Chondrocyte (in vitro differentiated cells): ENCODE data around the gene NINJ1. TPM values are rescaled to one million over a fixed set of nuclear protein-coding genes. Genes with fewer than 3 reads are reported as not detected.

ENCODE experiments used
- DNase-seq: peaks from one replicate; pipeline ENCODE4 v3.0.0; 2021; ENCODE audit warnings: mixed read lengths, low spot score
- H3K27ac Mint-ChIP-seq: one replicate; pipeline ENCODE4 v1.8.0; 2021; ENCODE audit warnings: mild to moderate bottlenecking, moderate library complexity, mixed read lengths; ENCODE audit not compliant: unreplicated experiment
- H3K27me3 Mint-ChIP-seq: 2 replicates; pipeline ENCODE4 v1.8.0; 2021; ENCODE audit warnings: low read depth, mixed read lengths
- H3K36me3 Mint-ChIP-seq: 2 replicates; pipeline ENCODE4 v1.8.0; 2021; ENCODE audit warnings: low read depth, mixed read lengths
- H3K4me1 Mint-ChIP-seq: 2 replicates; pipeline ENCODE4 v1.8.0; 2021; ENCODE audit warnings: low read depth, mild to moderate bottlenecking, mixed read lengths
- H3K4me3 Mint-ChIP-seq: one replicate; pipeline ENCODE4 v1.8.0; 2021; ENCODE audit warnings: mild to moderate bottlenecking, moderate library complexity, mixed read lengths; ENCODE audit not compliant: unreplicated experiment
- H3K9me3 Mint-ChIP-seq: 2 replicates; pipeline ENCODE4 v1.8.0; 2021; ENCODE audit warnings: low read depth, mixed read lengths
- CTCF ChIP-seq: fragments of 200-600 bp; sonication (generic); IDR thresholded peaks from 2 replicates; pipeline ENCODE4 v1.5.0; 2021; ENCODE audit warnings: antibody characterized with exemption, mild to moderate bottlenecking, moderate library complexity
- total RNA-seq: library from RNA; stranded (reverse); gene quantifications from 3 replicates; pipeline ENCODE4 v1.2.1, GENCODE V29; 2021

Gene NINJ1
- total RNA-seq, 1 donor from 2014 or later = 33.6 TPM

DNA sequence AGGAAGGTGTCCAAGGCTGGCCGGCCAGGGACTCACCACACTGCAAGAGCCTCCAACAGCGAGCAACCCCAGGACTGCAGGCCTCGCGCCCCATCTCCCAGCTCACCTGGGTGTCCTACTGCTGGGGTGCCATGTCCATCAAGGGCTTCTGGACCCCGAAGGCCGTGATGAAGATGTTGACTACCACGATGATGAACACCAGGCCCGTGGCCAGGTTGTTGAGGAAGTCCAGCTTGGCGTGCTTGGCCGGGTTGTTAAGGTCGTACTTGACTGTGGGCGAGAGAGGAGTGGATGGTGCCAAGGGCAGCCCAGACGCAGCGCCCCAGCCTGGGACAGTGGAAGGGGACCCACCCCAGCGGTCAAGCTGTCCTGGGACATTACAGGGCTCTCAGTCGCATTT lies 9.3 kb downstream of the NINJ1 start:
- Mint-ChIP-seq H3K4me1 (peaks cover 42% of the 10 kb centered on the region), H3K36me3 (peaks cover 10% of the 10 kb centered on the region), H3K9me3 (no peaks in the 10 kb centered on the region), H3K4me3 (no peak overlapping the region), H3K27me3 (no peaks in the 10 kb centered on the region), H3K27ac (no peak overlapping the region)
- no peak for TF ChIP-seq CTCF
- DNase-seq = peak; percentile 88

- Mint-ChIP-seq H3K27me3 (no peaks in the 10 kb centered on the region), H3K4me1 (peaks cover 41% of the 10 kb centered on the region), H3K9me3 (no peaks in the 10 kb centered on the region), H3K27ac (no peak overlapping the region), H3K36me3 (peaks cover 10% of the 10 kb centered on the region), H3K4me3 (no peak overlapping the region)
- peak; percentile 75 for DNase-seq
- TF ChIP-seq CTCF = no peak
Observed at GRCh38 chr9:93123561-93124283, 10.3 kb downstream of the NINJ1 start.

DNA sequence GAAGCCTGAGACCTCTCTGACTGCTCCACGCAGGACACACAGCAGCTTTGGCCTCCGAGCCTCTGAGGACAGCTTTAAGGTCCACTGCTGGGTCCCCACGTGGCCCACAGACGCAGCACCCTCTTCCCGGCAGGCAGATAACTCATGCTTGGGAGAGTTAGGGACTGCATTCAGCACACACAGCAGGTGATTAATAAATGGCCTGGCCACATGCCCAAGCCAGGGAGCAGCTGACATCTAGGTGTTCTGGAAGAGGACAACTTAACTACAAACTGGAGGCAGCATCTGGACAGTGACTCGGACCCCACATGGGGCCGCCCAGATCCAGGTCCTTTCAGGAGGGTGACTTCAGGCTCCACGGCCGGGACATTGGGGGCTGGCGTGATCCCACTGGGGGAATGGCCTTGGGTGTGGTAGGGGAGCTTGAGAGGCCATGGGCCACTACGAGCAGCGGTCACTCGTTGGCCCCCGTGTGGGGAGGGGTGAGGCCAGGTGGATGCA lies 11.3 kb downstream of the NINJ1 start:
- DNase-seq = peak; percentile 84
- no peak for TF ChIP-seq CTCF
- peaks cover 32% of the 10 kb centered on the region for H3K4me1 Mint-ChIP-seq
- no peaks in the 10 kb centered on the region for H3K9me3 Mint-ChIP-seq
- no peaks in the 10 kb centered on the region for H3K27me3 Mint-ChIP-seq
- H3K4me3 Mint-ChIP-seq = no peak overlapping the region
- H3K36me3 Mint-ChIP-seq = peaks cover 10% of the 10 kb centered on the region
- H3K27ac Mint-ChIP-seq = no peak overlapping the region

DNA sequence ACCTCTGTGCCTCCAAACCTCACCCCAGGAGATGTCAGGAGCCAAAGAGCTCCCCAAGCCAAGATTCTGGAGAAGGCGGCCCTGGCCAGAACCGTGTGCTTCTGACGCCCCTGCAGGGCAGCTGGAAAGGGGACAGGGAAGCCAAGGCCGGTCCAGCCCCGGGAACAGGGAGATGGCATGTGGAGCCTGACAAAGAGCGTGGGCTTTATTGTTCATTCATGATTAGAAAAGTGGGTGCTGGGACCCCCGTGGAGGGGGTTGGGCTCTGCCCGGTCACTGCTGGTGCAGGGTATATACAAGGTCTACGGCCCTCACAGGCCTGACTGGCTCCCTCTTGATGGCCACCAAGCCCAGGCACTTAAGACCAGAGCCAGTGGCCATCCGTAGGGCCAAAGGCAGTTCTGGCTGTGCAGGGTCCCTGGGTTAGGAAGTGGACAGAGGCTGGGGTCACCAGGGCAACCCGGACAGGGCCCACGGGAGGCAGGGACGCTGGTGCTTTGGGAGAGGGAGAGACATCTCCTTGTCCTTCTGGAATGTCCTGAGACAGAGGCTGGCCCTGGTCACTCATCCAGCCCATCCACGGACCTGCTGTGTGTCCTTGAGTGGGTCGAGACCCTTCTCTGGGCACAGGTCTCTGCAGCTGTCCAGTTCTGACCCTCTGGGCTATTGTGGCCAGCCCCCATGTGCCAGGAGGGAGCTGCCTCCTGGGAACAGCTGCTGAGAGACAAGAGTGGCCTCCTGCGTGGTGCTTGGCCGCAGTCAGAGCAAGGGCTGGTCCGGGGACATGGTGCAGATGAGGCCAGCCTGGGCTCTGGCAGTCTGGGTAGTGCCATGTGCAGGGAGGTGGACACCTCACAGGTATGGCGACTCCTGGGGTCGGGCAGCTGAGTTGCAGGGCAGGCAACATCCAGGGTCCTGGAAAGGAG lies 12.5 kb downstream of the NINJ1 start:
- H3K9me3 Mint-ChIP-seq = no peaks in the 10 kb centered on the region
- no peak overlapping the region for H3K27ac Mint-ChIP-seq
- peak; percentile 84 for DNase-seq
- no peaks in the 10 kb centered on the region for H3K27me3 Mint-ChIP-seq
- no peak for TF ChIP-seq CTCF
- H3K4me1 Mint-ChIP-seq = peaks cover 20% of the 10 kb centered on the region
- no peak overlapping the region for H3K4me3 Mint-ChIP-seq
- H3K36me3 Mint-ChIP-seq = peaks cover 10% of the 10 kb centered on the region

- H3K9me3 Mint-ChIP-seq = no peaks in the 10 kb centered on the region
- TF ChIP-seq CTCF = no peak
- H3K4me1 Mint-ChIP-seq = peaks cover 13% of the 10 kb centered on the region
- H3K36me3 Mint-ChIP-seq = peaks cover 10% of the 10 kb centered on the region
- H3K27me3 Mint-ChIP-seq = no peaks in the 10 kb centered on the region
- no peak overlapping the region for H3K27ac Mint-ChIP-seq
- no peak overlapping the region for H3K4me3 Mint-ChIP-seq
- peak; percentile 75 for DNase-seq
Observed at GRCh38 chr9:93120846-93121315, 13.2 kb downstream of the NINJ1 start.
